Keratinocyte (primary cell): ENCODE data around the gene GPR157. TPM values are rescaled to one million over a fixed set of nuclear protein-coding genes. Genes with fewer than 3 reads are reported as not detected.

Experiments used
- DNase-seq: peaks from one replicate; pipeline ENCODE4 v3.0.0-alpha.2; 2011; ENCODE audit warnings: low read depth, missing footprints, low spot score
- FAIRE-seq: peaks from 2 replicates; lab custom pipeline; 2011; peaks lifted over from hg19 to GRCh38; lab: Jason Lieb, UNC
- H2AFZ ChIP-seq: 2 replicates; pipeline ENCODE4 v1.6.0; 2012; ENCODE audit warnings: low read length, control low read depth, inconsistent platforms; ENCODE audit not compliant: control insufficient read depth
- H3K27ac ChIP-seq: 2 replicates; pipeline ENCODE4 v1.5.1; 2011; ENCODE audit warnings: low read length; ENCODE audit not compliant: control insufficient read depth, insufficient read depth
- H3K27me3 ChIP-seq: 3 replicates; pipeline ENCODE4 v1.6.0; 2011; ENCODE audit warnings: low read length; ENCODE audit not compliant: control insufficient read depth, insufficient read depth; ENCODE audit errors: extremely low read depth
- H3K36me3 ChIP-seq, 2 experiments: 2 replicates in 1 of 2; 3 replicates in 1 of 2; pipeline ENCODE4 v1.5.1; 2011; ENCODE audit warnings: low read length in 2 of 2, mild to moderate bottlenecking in 1 of 2; ENCODE audit not compliant: control insufficient read depth in 2 of 2, insufficient read depth in 2 of 2; ENCODE audit errors: extremely low read depth in 1 of 2
- H3K4me1 ChIP-seq: 3 replicates; pipeline ENCODE4 v1.5.1; 2011; ENCODE audit warnings: low read length; ENCODE audit not compliant: control insufficient read depth, insufficient read depth; ENCODE audit errors: extremely low read depth
- H3K4me2 ChIP-seq: 3 replicates; pipeline ENCODE4 v1.6.0; 2011; ENCODE audit warnings: low read depth, low read length; ENCODE audit not compliant: control insufficient read depth, insufficient read depth; ENCODE audit errors: extremely low read depth
- H3K4me3 ChIP-seq, 3 experiments: fragments of 200-600 bp in 1 of 3; sonication (generic) in 1 of 3; 2 replicates in 2 of 3; 3 replicates in 1 of 3; pipeline ENCODE4 v1.5.1; 2011 to 2016; ENCODE audit warnings: low read length in 3 of 3, mild to moderate bottlenecking in 3 of 3, control low read depth in 2 of 3, inconsistent platforms in 1 of 3, low read depth in 1 of 3, mixed read lengths in 1 of 3, mixed run types in 1 of 3, moderate library complexity in 1 of 3; ENCODE audit not compliant: control insufficient read depth in 2 of 3, insufficient read depth in 2 of 3; ENCODE audit errors: extremely low read depth in 1 of 3
- H3K79me2 ChIP-seq: 2 replicates; pipeline ENCODE4 v1.6.0; 2012; ENCODE audit warnings: low read length; ENCODE audit not compliant: control insufficient read depth, insufficient read depth
- H3K9ac ChIP-seq: 3 replicates; pipeline ENCODE4 v1.6.0; 2011; ENCODE audit warnings: low read length; ENCODE audit not compliant: control insufficient read depth, insufficient read depth; ENCODE audit errors: extremely low read depth
- H3K9me1 ChIP-seq: 3 replicates; pipeline ENCODE4 v1.6.0; 2011; ENCODE audit warnings: low read length; ENCODE audit not compliant: control insufficient read depth, insufficient read depth; ENCODE audit errors: extremely low read depth
- H3K9me3 ChIP-seq: 2 replicates; pipeline ENCODE4 v1.5.1; 2012; ENCODE audit warnings: low read depth, low read length; ENCODE audit not compliant: control insufficient read depth
- H4K20me1 ChIP-seq: 3 replicates; pipeline ENCODE4 v1.6.0; 2011; ENCODE audit warnings: low read length; ENCODE audit not compliant: control insufficient read depth, insufficient read depth; ENCODE audit errors: extremely low read depth
- EZH2 ChIP-seq: IDR thresholded peaks from one replicate; pipeline ENCODE4 v1.6.1; 2012; ENCODE audit warnings: inconsistent platforms, mild to moderate bottlenecking, low read length, moderate library complexity
- dilution Hi-C: fragments of 300-500 bp; cut with MboI; formaldehyde crosslinking; loops from one replicate; pipeline ENCODE4 v1.7.0; 2020; ENCODE audit warnings: low sequenced_read_pairs; ENCODE audit not compliant: extremely low pct_ligation_motif_present
- polyA plus RNA-seq, 5 experiments: library from polyadenylated mRNA; depleted of rRNA in 3 of 5; stranded (reverse) in 3 of 5; stranded (forward) in 1 of 5; unstranded in 1 of 5; fragments of >200 nt; gene quantifications; 1 replicate in 1 of 5; 2 replicates in 3 of 5; 3 replicates in 1 of 5; pipeline versions ENCODE4 v1.2.1 to v1.2.3, GENCODE V29; 2011 to 2012; ENCODE audit warnings: missing spikeins in 2 of 5, low read depth in 1 of 5, low replicate concordance in 1 of 5
- TF ChIP-seq, protein P1 (sequence below), 3 experiments: IDR thresholded peaks in 1 of 3; conservative IDR thresholded peaks in 1 of 3; optimal IDR thresholded peaks in 1 of 3; 2 replicates in 2 of 3; 3 replicates in 1 of 3; pipeline versions ENCODE3 to v1.5.1; 2011; ENCODE audit warnings: low read length in 3 of 3, mild to moderate bottlenecking in 3 of 3, moderate library complexity in 2 of 3, control low read depth in 1 of 3, inconsistent platforms in 1 of 3; ENCODE audit not compliant: insufficient read depth in 2 of 3; ENCODE audit errors: extremely low read depth in 1 of 3

Gene GPR157
- polyA plus RNA-seq, 1 donor (not counting 4 experiments of a cell fraction or from before 2014, with no cell fraction given): 6.5 TPM

GRCh38 chr1:9058465-9058864 is 70.4 kb downstream of the GPR157 start:
- no peak for DNase-seq
- TF ChIP-seq EZH2: no peak
- TF ChIP-seq, protein P1, sequence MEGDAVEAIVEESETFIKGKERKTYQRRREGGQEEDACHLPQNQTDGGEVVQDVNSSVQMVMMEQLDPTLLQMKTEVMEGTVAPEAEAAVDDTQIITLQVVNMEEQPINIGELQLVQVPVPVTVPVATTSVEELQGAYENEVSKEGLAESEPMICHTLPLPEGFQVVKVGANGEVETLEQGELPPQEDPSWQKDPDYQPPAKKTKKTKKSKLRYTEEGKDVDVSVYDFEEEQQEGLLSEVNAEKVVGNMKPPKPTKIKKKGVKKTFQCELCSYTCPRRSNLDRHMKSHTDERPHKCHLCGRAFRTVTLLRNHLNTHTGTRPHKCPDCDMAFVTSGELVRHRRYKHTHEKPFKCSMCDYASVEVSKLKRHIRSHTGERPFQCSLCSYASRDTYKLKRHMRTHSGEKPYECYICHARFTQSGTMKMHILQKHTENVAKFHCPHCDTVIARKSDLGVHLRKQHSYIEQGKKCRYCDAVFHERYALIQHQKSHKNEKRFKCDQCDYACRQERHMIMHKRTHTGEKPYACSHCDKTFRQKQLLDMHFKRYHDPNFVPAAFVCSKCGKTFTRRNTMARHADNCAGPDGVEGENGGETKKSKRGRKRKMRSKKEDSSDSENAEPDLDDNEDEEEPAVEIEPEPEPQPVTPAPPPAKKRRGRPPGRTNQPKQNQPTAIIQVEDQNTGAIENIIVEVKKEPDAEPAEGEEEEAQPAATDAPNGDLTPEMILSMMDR (optimal IDR thresholded peaks at IDR 0.05 in 1 of 3, IDR thresholded peaks at IDR 0.05 in 1 of 3, conservative IDR thresholded peaks at IDR 0.05 in 1 of 3; ENCODE audit: extremely low read depth in 1 of 3, insufficient read depth in 2 of 3, low read length in 3 of 3): peak in 2 of 3 experiments; percentile 10 to 29

GRCh38 chr1:9057851-9058250 is 71.1 kb downstream of the GPR157 start:
- Histone ChIP-seq H3K9ac (no peak overlapping the region), H3K4me3 (no peak overlapping the region), H3K36me3 (no peaks in the 10 kb centered on the region), H2AFZ (no peak overlapping the region), H3K9me1 (no peaks in the 10 kb centered on the region), H4K20me1 (no peaks in the 10 kb centered on the region), H3K79me2 (no peaks in the 10 kb centered on the region), H3K27me3 (no peaks in the 10 kb centered on the region), H3K4me2 (no peak overlapping the region), H3K4me1 (no peaks in the 10 kb centered on the region), H3K9me3 (no peaks in the 10 kb centered on the region), H3K27ac (no peak overlapping the region)
- TF ChIP-seq, protein P1 (optimal IDR thresholded peaks at IDR 0.05 in 1 of 3, IDR thresholded peaks at IDR 0.05 in 1 of 3, conservative IDR thresholded peaks at IDR 0.05 in 1 of 3; ENCODE audit: extremely low read depth in 1 of 3, insufficient read depth in 2 of 3, low read length in 3 of 3): no peak
- no peak for TF ChIP-seq EZH2
- no peak for DNase-seq
- FAIRE-seq: no peak
- dilution Hi-C loops: no loop called here

More at GRCh38 chr1:9058465-9058864, 70.4 kb downstream of the GPR157 start:
- no peak for FAIRE-seq
- no peak overlapping the region for H3K27ac ChIP-seq
- no peak overlapping the region for H3K9ac ChIP-seq
- H3K4me3 ChIP-seq: no peak overlapping the region
- no peaks in the 10 kb centered on the region for H3K27me3 ChIP-seq
- H4K20me1 ChIP-seq: no peaks in the 10 kb centered on the region
- H3K4me1 ChIP-seq: no peaks in the 10 kb centered on the region
- no peaks in the 10 kb centered on the region for H3K36me3 ChIP-seq
- no peak overlapping the region for H3K4me2 ChIP-seq
- dilution Hi-C loops: no loop called here
- H2AFZ ChIP-seq: no peak overlapping the region
- no peaks in the 10 kb centered on the region for H3K9me3 ChIP-seq
- no peaks in the 10 kb centered on the region for H3K79me2 ChIP-seq
- H3K9me1 ChIP-seq: no peaks in the 10 kb centered on the region
